HG03378 (cell line): ENCODE measurements around the gene TMEM95.
"Not testable (repeated sequence)": the region's sequence is repeated elsewhere in the genome, so short reads cannot be mapped to it uniquely, and the experiment has no call there.

Experiments used
- ATAC-seq: cut with Tn5 transposase; IDR thresholded peaks from one replicate; pipeline ENCODE4 v1.9.1; 2021; ENCODE audit warnings: mild to moderate bottlenecking, moderate library complexity; ENCODE audit not compliant: unreplicated experiment

TMEM95 gene

DNA sequence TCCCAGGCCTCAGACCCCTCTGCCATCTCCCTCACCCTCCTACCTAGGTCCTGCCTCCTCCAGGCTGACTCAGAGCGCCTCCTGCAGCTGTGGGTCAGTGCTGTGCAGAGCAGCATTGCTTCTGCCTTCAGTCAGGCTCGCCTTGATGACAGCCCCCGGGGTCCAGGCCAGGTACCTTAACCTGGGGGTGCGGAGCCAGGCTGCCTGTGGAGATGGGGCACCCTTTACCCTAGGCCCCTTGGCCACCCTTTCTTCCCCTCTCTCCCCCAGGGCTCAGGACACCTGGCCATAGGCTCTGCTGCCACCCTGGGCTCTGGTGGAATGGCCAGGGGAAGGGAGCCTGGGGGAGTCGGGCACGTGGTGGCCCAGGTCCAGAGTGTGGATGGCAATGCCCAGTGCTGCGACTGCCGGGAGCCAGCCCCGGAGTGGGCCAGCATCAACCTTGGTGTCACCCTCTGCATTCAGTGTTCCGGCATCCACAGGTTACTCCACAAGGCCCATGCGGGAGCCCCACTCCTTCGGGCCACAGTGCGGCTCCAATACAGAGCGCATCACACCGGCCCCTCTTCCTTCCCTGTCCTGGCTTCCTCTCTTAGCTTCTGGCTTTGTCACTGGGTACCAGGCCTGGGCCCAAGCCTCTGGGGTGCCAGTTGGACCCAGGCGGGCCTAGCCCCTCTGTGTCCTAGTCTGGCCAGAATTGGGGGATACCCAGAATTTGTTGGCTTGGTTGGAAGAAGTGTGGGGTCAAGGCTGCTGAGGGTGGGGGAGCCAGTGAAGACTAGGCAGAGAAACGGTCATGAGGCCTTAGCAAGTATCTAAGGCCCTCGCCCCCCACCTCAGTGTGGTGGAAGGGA is 8.0 kb upstream of the TMEM95 start:
- no peak for ATAC-seq

GRCh38 chr17:7347630-7348477 is 7.1 kb upstream of the TMEM95 start:
- ATAC-seq, result no peak

DNA sequence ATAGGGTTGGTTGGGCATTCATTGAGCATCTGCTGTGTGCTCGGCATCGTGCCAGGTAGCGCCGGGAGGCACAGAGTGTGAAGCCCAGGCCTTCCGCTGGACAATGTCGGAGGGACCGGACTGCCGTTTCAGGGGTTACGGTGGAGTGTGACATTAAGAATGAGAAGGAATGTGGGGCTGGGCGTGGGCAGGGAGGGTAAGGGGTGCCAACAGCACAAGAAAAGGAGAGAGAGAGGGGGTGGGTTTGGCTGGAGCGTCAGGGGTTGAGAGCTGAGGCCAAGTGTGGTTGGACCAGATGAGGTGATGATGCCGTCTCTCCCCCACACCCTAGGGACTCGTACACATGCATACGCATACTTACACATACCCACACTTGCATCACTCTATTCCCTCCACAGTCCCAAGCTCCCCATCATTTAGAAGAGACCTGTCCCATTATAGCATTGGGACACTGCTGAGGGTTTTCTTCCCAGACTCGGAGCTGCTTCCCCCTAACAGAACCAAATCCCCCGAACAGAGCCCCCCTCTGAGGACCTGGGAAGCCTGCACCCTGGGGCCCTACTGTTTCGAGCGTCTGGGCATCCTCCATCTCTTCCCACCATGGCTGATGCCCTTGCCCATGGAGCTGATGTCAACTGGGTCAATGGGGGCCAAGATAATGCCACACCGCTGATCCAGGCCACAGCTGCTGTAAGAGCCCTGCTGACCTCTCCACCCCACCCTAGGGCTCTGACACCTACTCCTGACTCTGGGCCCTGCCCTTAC is 6.3 kb upstream of the TMEM95 start:
- no peak for ATAC-seq

GRCh38 chr17:7351665-7352502 is 3.1 kb upstream of the TMEM95 start, which contains the start of gene KCTD11:
TSS of gene KCTD11 (plus strand) at chr17:7352162.
- ATAC-seq, result peak; percentile 39

DNA sequence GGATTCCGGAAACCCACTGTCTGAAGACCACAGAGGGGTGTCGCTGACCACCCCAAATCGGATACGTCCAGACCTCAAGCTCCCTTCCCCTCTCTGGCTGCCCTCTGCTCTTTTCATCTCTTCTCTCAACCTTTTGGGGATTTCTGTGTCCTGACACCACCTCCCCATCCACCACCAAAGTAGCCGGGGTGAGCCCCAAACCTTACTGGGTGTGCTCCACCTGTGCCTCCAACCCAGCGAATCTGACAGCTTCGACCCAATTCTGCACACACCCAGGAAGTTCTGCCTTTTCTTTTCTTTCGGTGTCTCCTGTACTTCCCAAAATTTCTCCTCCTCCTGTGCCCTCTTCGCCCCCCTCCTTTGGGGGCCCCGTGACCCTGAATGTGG is 2.5 kb upstream of the TMEM95 start:
- ATAC-seq, result no peak

DNA sequence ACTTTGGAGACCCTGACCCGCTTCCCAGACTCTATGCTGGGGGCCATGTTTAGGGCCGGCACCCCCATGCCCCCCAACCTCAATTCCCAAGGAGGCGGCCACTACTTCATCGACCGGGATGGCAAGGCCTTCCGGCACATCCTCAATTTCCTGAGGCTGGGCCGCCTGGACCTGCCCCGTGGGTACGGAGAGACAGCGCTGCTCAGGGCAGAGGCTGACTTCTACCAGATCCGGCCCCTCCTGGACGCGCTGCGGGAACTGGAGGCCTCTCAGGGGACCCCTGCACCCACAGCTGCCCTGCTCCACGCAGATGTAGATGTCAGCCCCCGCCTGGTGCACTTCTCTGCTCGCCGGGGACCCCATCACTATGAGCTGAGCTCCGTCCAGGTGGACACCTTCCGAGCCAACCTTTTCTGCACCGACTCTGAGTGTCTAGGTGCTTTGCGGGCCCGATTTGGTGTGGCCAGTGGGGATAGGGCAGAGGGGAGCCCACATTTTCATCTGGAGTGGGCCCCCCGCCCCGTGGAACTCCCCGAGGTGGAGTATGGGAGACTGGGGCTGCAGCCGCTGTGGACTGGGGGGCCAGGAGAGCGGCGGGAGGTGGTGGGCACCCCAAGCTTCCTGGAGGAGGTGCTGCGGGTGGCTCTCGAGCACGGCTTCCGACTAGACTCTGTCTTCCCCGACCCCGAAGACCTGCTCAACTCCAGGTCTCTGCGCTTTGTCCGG is 1.9 kb upstream of the TMEM95 start:
- ATAC-seq, result no peak

- ATAC-seq, result no peak
Observed at GRCh38 chr17:7354262-7354843, 603 bp upstream of the TMEM95 start.

DNA sequence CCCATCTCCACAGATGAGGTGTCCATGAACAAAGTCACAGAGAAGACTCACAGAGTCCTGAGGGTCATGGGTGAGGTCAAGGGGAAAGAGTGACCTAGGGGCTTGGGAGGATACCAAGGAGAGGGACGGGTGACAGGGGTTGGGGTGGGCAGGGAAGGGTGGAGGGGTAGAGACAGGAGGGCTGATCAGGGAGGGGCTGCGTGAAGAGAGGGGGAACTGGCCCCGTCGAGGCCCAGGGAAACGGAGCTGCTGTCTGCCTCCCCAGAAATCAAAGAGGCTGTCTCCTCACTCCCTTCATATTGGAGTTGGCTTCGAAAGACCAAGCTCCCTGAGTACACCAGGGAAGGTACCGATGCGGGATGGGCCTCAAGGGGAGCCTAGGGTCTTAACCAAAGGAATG is 617 bp downstream of the TMEM95 start:
- ATAC-seq, result no peak

GRCh38 chr17:7356072-7356549 is 1.2 kb downstream of the TMEM95 start:
- ATAC-seq, result no peak

DNA sequence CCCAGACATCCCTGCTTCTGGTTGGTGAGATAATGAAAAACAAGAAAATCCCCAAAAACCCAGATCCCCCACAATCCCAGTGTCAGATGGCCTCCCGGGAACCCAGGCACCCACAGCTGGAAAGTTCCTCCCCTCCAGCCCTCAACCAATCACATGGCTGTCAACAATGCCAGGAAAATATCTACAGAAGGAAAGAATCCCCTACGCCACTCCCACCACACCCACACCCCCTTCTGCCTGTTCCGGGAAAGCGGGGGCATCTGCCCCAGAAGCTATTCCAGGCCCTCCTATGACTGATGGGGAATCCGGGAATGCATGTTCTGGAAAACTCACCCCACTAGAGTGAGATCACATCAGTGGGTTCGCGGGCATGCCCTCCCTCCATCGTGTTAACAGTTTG is 1.8 kb downstream of the TMEM95 start:
- no peak for ATAC-seq

DNA sequence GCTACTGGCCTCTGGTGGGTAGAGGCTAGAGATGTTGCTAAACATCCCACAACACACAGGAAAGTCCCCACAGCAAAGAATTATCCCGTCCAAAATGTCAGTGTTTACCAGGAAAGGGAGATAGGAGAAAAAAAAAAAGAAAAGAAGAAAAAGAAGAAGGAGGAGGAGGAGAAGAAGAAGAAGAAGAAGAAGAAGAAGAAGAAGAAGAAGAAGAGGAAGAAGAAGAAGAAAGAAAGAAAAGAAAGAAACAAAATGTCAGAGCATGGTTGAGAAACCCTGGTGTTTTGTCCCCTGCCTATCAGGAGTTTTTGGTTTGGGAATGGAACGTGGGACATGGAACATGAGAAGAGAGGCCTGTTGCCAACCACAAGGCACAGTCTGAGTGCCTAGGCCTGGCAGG is 2.4 kb downstream of the TMEM95 start:
- ATAC-seq, result no peak

DNA sequence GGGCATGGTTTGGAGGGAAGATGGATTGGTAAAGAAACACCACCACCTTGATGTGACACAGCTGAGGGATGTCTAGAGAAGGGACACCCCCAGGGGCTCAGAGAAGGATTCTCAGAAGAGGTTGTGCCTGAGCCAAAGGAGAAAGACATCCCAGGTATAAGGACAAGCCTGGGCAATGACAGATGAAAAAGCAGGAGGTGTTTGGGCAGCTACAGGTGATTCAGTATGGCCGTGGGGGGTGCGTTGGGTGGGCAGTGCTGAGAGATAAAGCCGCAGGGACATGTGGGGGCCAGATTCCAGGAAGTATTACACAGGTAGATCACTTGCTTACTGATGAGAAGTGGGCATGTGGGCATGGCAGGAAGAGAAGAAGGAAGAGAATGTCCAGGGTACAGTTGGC is 7.0 kb downstream of the TMEM95 start:
- ATAC-seq, result no peak

GRCh38 chr17:7363311-7363710 is 8.4 kb downstream of the TMEM95 start:
- no peak for ATAC-seq

GRCh38 chr17:7365963-7366362 is 11.0 kb downstream of the TMEM95 start:
- ATAC-seq, result not testable (repeated sequence)

DNA sequence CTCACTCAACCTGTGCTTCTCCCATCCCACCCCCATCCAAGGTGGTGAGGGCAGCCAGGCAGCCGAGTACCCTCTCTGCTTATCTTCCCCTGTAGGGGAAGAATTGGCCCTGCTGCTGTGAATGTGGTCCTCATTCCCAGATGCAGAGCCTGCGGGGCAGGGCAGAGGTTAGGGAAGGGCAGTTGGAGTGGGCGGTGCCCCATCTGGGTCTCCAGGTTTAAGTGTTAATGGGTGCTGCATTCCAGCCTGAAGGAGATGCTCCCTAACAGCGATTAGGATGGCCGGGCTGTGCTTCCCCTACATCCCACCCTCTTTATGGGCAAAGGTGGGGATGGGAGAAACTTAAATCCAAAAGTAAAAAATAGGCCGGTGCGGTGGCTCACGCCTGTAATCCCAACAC is 12.1 kb downstream of the TMEM95 start:
- ATAC-seq, result no peak

GRCh38 chr17:7367918-7368598 is 13.1 kb downstream of the TMEM95 start:
- no peak for ATAC-seq

- ATAC-seq, result not testable (repeated sequence)
Observed at GRCh38 chr17:7368599-7368994, 13.6 kb downstream of the TMEM95 start.

DNA sequence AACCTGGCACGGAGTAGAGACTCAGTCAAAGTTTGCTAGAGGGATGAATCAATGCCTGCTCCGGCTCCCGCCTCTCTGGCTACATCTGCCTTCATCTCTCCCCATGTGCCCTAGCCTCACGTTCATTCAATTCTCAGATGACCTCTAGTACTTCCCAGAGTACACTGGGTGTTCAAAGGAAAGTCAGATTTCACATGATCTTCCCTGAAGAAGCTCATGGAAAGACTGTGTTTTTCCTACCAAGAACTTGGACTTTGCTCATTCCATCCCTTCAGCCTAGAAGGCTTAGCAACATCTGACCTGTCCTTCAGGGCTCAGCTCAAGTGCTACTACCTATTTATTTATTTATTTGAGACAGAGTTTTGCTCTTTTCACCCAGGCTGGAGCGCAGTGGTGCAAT is 14.9 kb downstream of the TMEM95 start:
- no peak for ATAC-seq

GRCh38 chr17:7370853-7371252 is 15.9 kb downstream of the TMEM95 start:
- ATAC-seq, result no peak
